ENCODE data around the gene C1orf226. TPM values are rescaled to one million over a fixed set of nuclear protein-coding genes. Genes with fewer than 3 reads are reported as not detected.

Gene C1orf226
- total RNA-seq, 4 donors from 2014 or later: 3.3 to 18.9 (median 11.6) TPM

GRCh38 chr1:162391790-162392563 lies 10.4 kb downstream of the C1orf226 start:
- H3K9me3 ChIP-seq: no peaks in the 10 kb centered on the region
- DNase-seq (ENCODE audit: extremely low spot score): no peak
- WGBS: 73% methylated on average over 4 of the region's 4 CpGs
- TF ChIP-seq POLR2AphosphoS5 (IDR thresholded peaks at IDR 0.05) (no peak), CTCF (IDR thresholded peaks at IDR 0.05) (peak; percentile 71 to 79 (median 75))
- H3K36me3 ChIP-seq: no peaks in the 10 kb centered on the region
- intact Hi-C loops (cut with DNase I): loop anchor here (2.0 kb wide), 1 partner anchor 335 kb away; no protein-coding TSS in a partner anchor
- H3K27ac ChIP-seq (replicated peaks in 1 of 4): no peak overlapping the region
- peaks cover 0 to 34% (median 0%) of the 10 kb centered on the region in 4 donors for H3K27me3 ChIP-seq
- H3K4me3 ChIP-seq: no peak overlapping the region
- peaks cover 0 to 6% (median 2%) of the 10 kb centered on the region in 4 donors for H3K4me1 ChIP-seq

GRCh38 chr1:162396201-162396906 lies 14.8 kb downstream of the C1orf226 start:
- H3K27ac ChIP-seq (replicated peaks in 1 of 4): no peak overlapping the region
- WGBS: 93% methylated on average over 3 of the region's 3 CpGs

GRCh38 chr1:162397039-162397448 lies 15.5 kb downstream of the C1orf226 start:
- H3K27me3 ChIP-seq: peaks cover 0 to 45% (median 0%) of the 10 kb centered on the region in 4 donors
- peaks cover 0 to 1% (median 0%) of the 10 kb centered on the region in 4 donors for H3K4me1 ChIP-seq
- no peaks in the 10 kb centered on the region for H3K36me3 ChIP-seq
- TF ChIP-seq POLR2AphosphoS5 (IDR thresholded peaks at IDR 0.05): no peak
- TF ChIP-seq POLR2A (IDR thresholded peaks at IDR 0.05; ENCODE audit: low read depth): no peak
- no peak for TF ChIP-seq CTCF (IDR thresholded peaks at IDR 0.05)
- no peak for TF ChIP-seq EP300 (IDR thresholded peaks at IDR 0.05)
- DNase-seq (ENCODE audit: extremely low spot score): no peak
- H3K27ac ChIP-seq (replicated peaks in 1 of 4): no peak overlapping the region
- 96% methylated on average over 3 of the region's 3 CpGs for WGBS
- no peaks in the 10 kb centered on the region for H3K9me3 ChIP-seq
- H3K4me3 ChIP-seq: no peak overlapping the region
- intact Hi-C loops (cut with DNase I): no loop called here

More at GRCh38 chr1:162396201-162396906, 14.8 kb downstream of the C1orf226 start:
- Histone ChIP-seq H3K4me1 (peaks cover 0 to 6% (median 2%) of the 10 kb centered on the region in 4 donors), H3K9me3 (no peaks in the 10 kb centered on the region), H3K4me3 (no peak overlapping the region), H3K27me3 (peaks cover 0 to 45% (median 0%) of the 10 kb centered on the region in 4 donors), H3K36me3 (no peaks in the 10 kb centered on the region)
- intact Hi-C loops (cut with DNase I): no loop called here
- no peak for TF ChIP-seq CTCF (IDR thresholded peaks at IDR 0.05)
- no peak for TF ChIP-seq POLR2A (IDR thresholded peaks at IDR 0.05; ENCODE audit: low read depth)
- TF ChIP-seq POLR2AphosphoS5 (IDR thresholded peaks at IDR 0.05): no peak
- no peak for TF ChIP-seq EP300 (IDR thresholded peaks at IDR 0.05)
- no peak for DNase-seq (ENCODE audit: extremely low spot score)

- TF ChIP-seq CTCF (IDR thresholded peaks at IDR 0.05) (no peak), POLR2AphosphoS5 (IDR thresholded peaks at IDR 0.05) (no peak), EP300 (IDR thresholded peaks at IDR 0.05) (no peak), POLR2A (IDR thresholded peaks at IDR 0.05; ENCODE audit: low read depth) (no peak)
- DNase-seq (ENCODE audit: extremely low spot score): no peak
- Histone ChIP-seq H3K4me1 (no peaks in the 10 kb centered on the region), H3K4me3 (no peak overlapping the region), H3K27ac (replicated peaks in 1 of 4) (no peak overlapping the region), H3K27me3 (peaks cover 0 to 45% (median 0%) of the 10 kb centered on the region in 4 donors), H3K9me3 (no peaks in the 10 kb centered on the region), H3K36me3 (no peaks in the 10 kb centered on the region)
- 63% methylated on average over 3 of the region's 3 CpGs for WGBS
- intact Hi-C loops (cut with DNase I): no loop called here
Observed at GRCh38 chr1:162397943-162398560, 16.5 kb downstream of the C1orf226 start.

All from esophagus muscularis mucosa (tissue), 4 donors.